Epithelial cell of proximal tubule (primary cell): Measurements from ENCODE around the gene ASAH2. TPM values are rescaled to one million over a fixed set of nuclear protein-coding genes. Genes with fewer than 3 reads are reported as not detected.
"Not testable (repeated sequence)": the region's sequence is repeated elsewhere in the genome, so short reads cannot be mapped to it uniquely, and the experiment has no call there.

Source experiments
- DNase-seq: peaks from one replicate; pipeline ENCODE4 v3.0.0-alpha.2; 2011; ENCODE audit warnings: low read depth
- H3K4me3 ChIP-seq: 2 replicates; pipeline ENCODE4 v1.5.1; 2011; ENCODE audit warnings: low read depth, mild to moderate bottlenecking, low read length
- CTCF ChIP-seq: conservative IDR thresholded peaks from 2 replicates; pipeline ENCODE4 v1.5.1; 2012; ENCODE audit warnings: low read depth, mild to moderate bottlenecking, low read length
- total RNA-seq: library from RNA; depleted of rRNA; stranded (reverse); fragments of >200 nt; gene quantifications from 2 replicates; pipeline ENCODE4 v1.2.3, GENCODE V29; 2015

The ASAH2 gene
- total RNA-seq, 1 donor from 2014 or later = 0.46 TPM

GRCh38 chr10:50250096-50250854 lies 1.0 kb downstream of the ASAH2 start:
- H3K4me3 ChIP-seq = no peak overlapping the region
- TF ChIP-seq CTCF = no peak
- no peak for DNase-seq

- TF ChIP-seq CTCF = no peak
- DNase-seq = no peak
- no peak overlapping the region for H3K4me3 ChIP-seq
Observed at GRCh38 chr10:50248598-50248997, 2.7 kb downstream of the ASAH2 start.

- no peak overlapping the region for H3K4me3 ChIP-seq
- no peak for DNase-seq
- no peak for TF ChIP-seq CTCF
Observed at GRCh38 chr10:50248062-50248461, 3.3 kb downstream of the ASAH2 start.

- no peak for DNase-seq
- H3K4me3 ChIP-seq = no peak overlapping the region
- TF ChIP-seq CTCF = no peak
Observed at GRCh38 chr10:50244201-50244600, 7.1 kb downstream of the ASAH2 start.

- no peak for DNase-seq
- TF ChIP-seq CTCF = no peak
- no peak overlapping the region for H3K4me3 ChIP-seq
Observed at GRCh38 chr10:50242777-50243176, 8.5 kb downstream of the ASAH2 start.

GRCh38 chr10:50241478-50241877 lies 9.8 kb downstream of the ASAH2 start:
- DNase-seq, H3K4me3 ChIP-seq: not testable (repeated sequence)

GRCh38 chr10:50234486-50234885 lies 16.8 kb downstream of the ASAH2 start:
- TF ChIP-seq CTCF = no peak
- H3K4me3 ChIP-seq = no peak overlapping the region
- DNase-seq = no peak
